Aorta (tissue), 5 donors: ENCODE data around the gene PAFAH2. TPM values are rescaled to one million over a fixed set of nuclear protein-coding genes. Genes with fewer than 3 reads are reported as not detected.

Experiments used
- ATAC-seq: fragments of 200-7000 bp; cut with Tn5 transposase; one replicate; pipeline ENCODE4 v1.9.1; 2022; ENCODE audit warnings: moderate library complexity; ENCODE audit not compliant: low FRiP score
- DNase-seq, 2 donors: peaks; one replicate each; pipeline ENCODE4 v3.0.0-alpha.2; 2020
- H3K27ac ChIP-seq, 2 donors: one replicate each; pipeline ENCODE4 v1.5.1; 2013; ENCODE audit warnings: low read length in 2 of 2, mild to moderate bottlenecking in 2 of 2, moderate library complexity in 2 of 2, control low read depth in 1 of 2, inconsistent platforms in 1 of 2, low read depth in 1 of 2
- H3K27me3 ChIP-seq, 2 donors: one replicate each; pipeline ENCODE4 v1.6.1; 2013; ENCODE audit warnings: control low read depth in 1 of 2, low read length in 1 of 2, mild to moderate bottlenecking in 1 of 2, moderate library complexity in 1 of 2; ENCODE audit not compliant: insufficient read depth in 2 of 2, control insufficient read depth in 1 of 2
- H3K36me3 ChIP-seq, 2 donors: one replicate each; pipeline ENCODE4 v1.6.1; 2013; ENCODE audit warnings: control low read depth in 1 of 2, low read length in 1 of 2, mild to moderate bottlenecking in 1 of 2; ENCODE audit not compliant: insufficient read depth in 2 of 2, control insufficient read depth in 1 of 2
- H3K4me1 ChIP-seq, 2 donors: one replicate each; pipeline ENCODE4 v1.6.1; 2013; ENCODE audit warnings: low read length in 2 of 2, control low read depth in 1 of 2, mild to moderate bottlenecking in 1 of 2, moderate library complexity in 1 of 2; ENCODE audit not compliant: insufficient read depth in 2 of 2, control insufficient read depth in 1 of 2
- H3K4me3 ChIP-seq, 2 donors: one replicate each; pipeline ENCODE4 v1.5.1; 2013; ENCODE audit warnings: low read length in 2 of 2, control low read depth in 1 of 2, mild to moderate bottlenecking in 1 of 2
- H3K9me3 ChIP-seq: one replicate; pipeline ENCODE4 v1.6.1; 2013; ENCODE audit warnings: mild to moderate bottlenecking, low read length; ENCODE audit not compliant: control insufficient read depth
- WGBS, 2 donors: extraction: QIAGEN DNeasy Blood & Tissue Kit; methylation state at CpG; one replicate each; pipeline ENCODE4 v1.1.7; 2013; 5-methylcytosine and 5-hydroxymethylcytosine counted together
- intact Hi-C, 2 donors: fragments of 100-400 bp; cut with DNase I; formaldehyde crosslinking; loops; one replicate each; pipeline versions ENCODE4 v1.14.2 to v1.15.0; 2022
- polyA plus RNA-seq, 2 donors: library from polyadenylated mRNA; stranded (reverse); fragments of 200-250 nt; gene quantifications; one replicate each; pipeline ENCODE4 v1.2.3, GENCODE V29; 2013
- total RNA-seq, 2 donors: library from RNA; stranded (reverse); fragmentation: NEBNext Ultra II Directional; extraction: Animal tissue kit (Norgen Biotek cat#: 25700); gene quantifications; one replicate each; pipeline ENCODE4 v1.2.1, GENCODE V29; 2021
- donor health status: healthy with polysubstance abuse.
- donor health status: Bipolar disorder and iron deficiency.
- donor health status: DM: no; HTN: no; CAD: no.
- donor health status: DM: no; HTN: no; CAD: no.
- donor health status: DM: yes; HTN: yes; CAD: no.

Gene PAFAH2
- total and polyA plus RNA-seq, 4 donors = 3.7 to 6.4 (median 4.8) TPM

GRCh38 chr1:25924454-25924853, 73.4 kb downstream of the PAFAH2 start:
- ATAC-seq (no peak), DNase-seq (no peak)
- Histone ChIP-seq H3K9me3 (no peaks in the 10 kb centered on the region), H3K4me1 (no peaks in the 10 kb centered on the region), H3K27ac (no peak overlapping the region), H3K27me3 (no peaks in the 10 kb centered on the region), H3K4me3 (no peak overlapping the region), H3K36me3 (no peaks in the 10 kb centered on the region)
- intact Hi-C loops = no loop called here
- WGBS, 2 donors = 16 to 19% methylated on average over 2 of the region's 2 CpGs

- H3K9me3 ChIP-seq = no peaks in the 10 kb centered on the region
- peak overlapping the region; percentile 5 to 29 for H3K4me3 ChIP-seq
- no peaks in the 10 kb centered on the region for H3K27me3 ChIP-seq
- WGBS, 2 donors = 1% methylated on average over 32 of the region's 32 CpGs
- peak; percentile 71 to 84 for DNase-seq
- H3K4me1 ChIP-seq = no peaks in the 10 kb centered on the region
- intact Hi-C loops = loop anchor here in 1 of 2 donors (2.0 kb wide), 1 partner anchor 16 kb away; the partner anchor contains the start of gene STMN1
- H3K36me3 ChIP-seq = no peaks in the 10 kb centered on the region
- peak; percentile 77 for ATAC-seq
- peak overlapping the region; percentile 5 to 13 for H3K27ac ChIP-seq
These were observed 74.8 kb downstream of the PAFAH2 start for GRCh38 chr1:25922971-25923552.

GRCh38 chr1:25922056-25922970, 75.5 kb downstream of the PAFAH2 start:
- Histone ChIP-seq H3K4me3 (peak overlapping the region; percentile 5 to 29), H3K36me3 (no peaks in the 10 kb centered on the region), H3K4me1 (no peaks in the 10 kb centered on the region), H3K27ac (peak overlapping the region in 1 of 2 donors; percentile 13), H3K9me3 (no peaks in the 10 kb centered on the region), H3K27me3 (no peaks in the 10 kb centered on the region)
- DNase-seq = peak in 1 of 2 donors; percentile 72
- intact Hi-C loops = loop anchor here in 1 of 2 donors (2.0 kb wide), 1 partner anchor 16 kb away; the partner anchor contains the start of gene STMN1
- ATAC-seq = peak; percentile 74
- 6 to 7% methylated on average over 49 of the region's 49 CpGs for WGBS, 2 donors

GRCh38 chr1:25918615-25919014, 79.2 kb downstream of the PAFAH2 start:
- no peaks in the 10 kb centered on the region for H3K36me3 ChIP-seq
- no peak overlapping the region for H3K4me3 ChIP-seq
- DNase-seq = no peak
- intact Hi-C loops = no loop called here
- no peak overlapping the region for H3K27ac ChIP-seq
- no peaks in the 10 kb centered on the region for H3K9me3 ChIP-seq
- no peaks in the 10 kb centered on the region for H3K4me1 ChIP-seq
- 90 to 91% methylated on average over 11 of the region's 11 CpGs for WGBS, 2 donors
- H3K27me3 ChIP-seq = no peaks in the 10 kb centered on the region
- ATAC-seq = no peak

- H3K4me3 ChIP-seq = no peak overlapping the region
- DNase-seq (no peak), ATAC-seq (no peak)
These were observed 79.9 kb downstream of the PAFAH2 start for GRCh38 chr1:25917996-25918395.

GRCh38 chr1:25916460-25916859, 81.4 kb downstream of the PAFAH2 start:
- H3K27me3 ChIP-seq = no peaks in the 10 kb centered on the region
- intact Hi-C loops = no loop called here
- H3K36me3 ChIP-seq = no peaks in the 10 kb centered on the region
- DNase-seq (no peak), ATAC-seq (no peak)
- no peaks in the 10 kb centered on the region for H3K9me3 ChIP-seq
- 95% methylated on average over 2 of the region's 2 CpGs for WGBS, 2 donors
- no peak overlapping the region for H3K4me3 ChIP-seq
- H3K4me1 ChIP-seq = no peaks in the 10 kb centered on the region
- no peak overlapping the region for H3K27ac ChIP-seq

More at GRCh38 chr1:25917996-25918395, 79.9 kb downstream of the PAFAH2 start:
- intact Hi-C loops = no loop called here
- Histone ChIP-seq H3K9me3 (no peaks in the 10 kb centered on the region), H3K27ac (no peak overlapping the region), H3K27me3 (no peaks in the 10 kb centered on the region), H3K4me1 (no peaks in the 10 kb centered on the region), H3K36me3 (no peaks in the 10 kb centered on the region)
- whole genome bisulfite sequencing, 2 donors = 58 to 67% methylated on average over 5 of the region's 5 CpGs

- DNase-seq (no peak), ATAC-seq (no peak)
- Histone ChIP-seq H3K4me3 (no peak overlapping the region), H3K27me3 (no peaks in the 10 kb centered on the region), H3K4me1 (no peaks in the 10 kb centered on the region), H3K9me3 (no peaks in the 10 kb centered on the region), H3K27ac (no peak overlapping the region), H3K36me3 (no peaks in the 10 kb centered on the region)
- intact Hi-C loops = no loop called here
- 89 to 91% methylated on average over 3 of the region's 3 CpGs for WGBS, 2 donors
These were observed 83.5 kb downstream of the PAFAH2 start for GRCh38 chr1:25914074-25914995.

- H3K4me1 ChIP-seq = no peaks in the 10 kb centered on the region
- H3K36me3 ChIP-seq = no peaks in the 10 kb centered on the region
- H3K27ac ChIP-seq = no peak overlapping the region
- H3K9me3 ChIP-seq = no peaks in the 10 kb centered on the region
- intact Hi-C loops = no loop called here
- ATAC-seq (no peak), DNase-seq (no peak)
- no peak overlapping the region for H3K4me3 ChIP-seq
- H3K27me3 ChIP-seq = no peaks in the 10 kb centered on the region
These were observed 84.7 kb downstream of the PAFAH2 start for GRCh38 chr1:25913206-25913605.
